Measurements from ENCODE around the gene CCDC66. TPM values are rescaled to one million over a fixed set of nuclear protein-coding genes. Genes with fewer than 3 reads are reported as not detected.
A peak's percentile ranks its signal among the peaks of the same experiment; 100 is the strongest.
"Not testable (repeated sequence)": the region's sequence is repeated elsewhere in the genome, so short reads cannot be mapped to it uniquely, and the experiment has no call there.

The CCDC66 gene
- total and polyA plus RNA-seq, 5 donors from 2014 or later: 21.0 to 74.5 (median 26.6) TPM

GRCh38 chr3:56573501-56573900 lies 16.5 kb downstream of the CCDC66 start:
- peak overlapping the region in 1 of 3 donors; percentile 26 for H3K27ac Mint-ChIP-seq
- Histone ChIP-seq H3K4me1 (ENCODE audit: control insufficient read depth, insufficient read depth, low read length, poor library complexity, severe bottlenecking) (no peaks in the 10 kb centered on the region), H3K4me3 (ENCODE audit: low read depth, low read length) (no peak overlapping the region), H3K9me3 (ENCODE audit: control insufficient read depth in 2 of 2, low read length in 2 of 2) (no peaks in the 10 kb centered on the region), H3K27me3 (ENCODE audit: control insufficient read depth, insufficient read depth, low read length) (no peaks in the 10 kb centered on the region), H3K36me3 (ENCODE audit: control insufficient read depth, insufficient read depth, low read length) (peaks cover 48% of the 10 kb centered on the region), H3K27ac (ENCODE audit: insufficient read depth, low read length, poor library complexity, severe bottlenecking) (no peak overlapping the region)
- H3K4me3 Mint-ChIP-seq: no peak overlapping the region
- no peak for ATAC-seq (ENCODE audit: low read depth in 2 of 2)
- peaks cover 4% of the 10 kb centered on the region for H3K27me3 Mint-ChIP-seq
- peaks cover 0 to 6% (median 0%) of the 10 kb centered on the region in 7 donors for H3K9me3 Mint-ChIP-seq
- DNase-seq: no peak
- H3K36me3 Mint-ChIP-seq: peaks cover 59% of the 10 kb centered on the region
- H3K4me1 Mint-ChIP-seq: peaks cover 14 to 46% (median 25%) of the 10 kb centered on the region in 4 donors

GRCh38 chr3:56581941-56582340 lies 25.0 kb downstream of the CCDC66 start:
- not testable (repeated sequence) for H3K9me3 Mint-ChIP-seq; ATAC-seq (ENCODE audit: low read depth in 2 of 2); H3K27ac ChIP-seq (ENCODE audit: insufficient read depth, low read length, poor library complexity, severe bottlenecking); H3K27me3 Mint-ChIP-seq; H3K4me3 Mint-ChIP-seq; H3K4me1 ChIP-seq (ENCODE audit: control insufficient read depth, insufficient read depth, low read length, poor library complexity, severe bottlenecking); H3K27me3 ChIP-seq (ENCODE audit: control insufficient read depth, insufficient read depth, low read length); DNase-seq; H3K27ac Mint-ChIP-seq; H3K4me3 ChIP-seq (ENCODE audit: low read depth, low read length); H3K9me3 ChIP-seq (ENCODE audit: control insufficient read depth in 2 of 2, low read length in 2 of 2); H3K36me3 ChIP-seq (ENCODE audit: control insufficient read depth, insufficient read depth, low read length)
- Mint-ChIP-seq H3K4me1 (peaks cover 4 to 34% (median 17%) of the 10 kb centered on the region in 4 donors), H3K36me3 (peaks cover 48% of the 10 kb centered on the region)

- not testable (repeated sequence) for DNase-seq; H3K4me3 ChIP-seq (ENCODE audit: low read depth, low read length); H3K4me1 ChIP-seq (ENCODE audit: control insufficient read depth, insufficient read depth, low read length, poor library complexity, severe bottlenecking); H3K27ac ChIP-seq (ENCODE audit: insufficient read depth, low read length, poor library complexity, severe bottlenecking); H3K27ac Mint-ChIP-seq; H3K27me3 ChIP-seq (ENCODE audit: control insufficient read depth, insufficient read depth, low read length); H3K9me3 Mint-ChIP-seq; ATAC-seq (ENCODE audit: low read depth in 2 of 2); H3K9me3 ChIP-seq (ENCODE audit: control insufficient read depth in 2 of 2, low read length in 2 of 2); H3K4me3 Mint-ChIP-seq; H3K36me3 ChIP-seq (ENCODE audit: control insufficient read depth, insufficient read depth, low read length); H3K27me3 Mint-ChIP-seq
- peaks cover 4 to 12% (median 10%) of the 10 kb centered on the region in 4 donors for H3K4me1 Mint-ChIP-seq
- H3K36me3 Mint-ChIP-seq: peaks cover 33% of the 10 kb centered on the region
Observed at GRCh38 chr3:56584275-56584674, 27.3 kb downstream of the CCDC66 start.

- peak overlapping the region; percentile 26 for H3K4me3 ChIP-seq (ENCODE audit: low read depth, low read length)
- Mint-ChIP-seq H3K4me1 (peaks cover 29 to 57% (median 36%) of the 10 kb centered on the region in 4 donors), H3K27me3 (no peaks in the 10 kb centered on the region), H3K4me3 (peak overlapping the region in 3 of 4 donors; percentile 25 to 48 (median 36)), H3K36me3 (peaks cover 24% of the 10 kb centered on the region), H3K9me3 (peaks cover 0 to 4% (median 0%) of the 10 kb centered on the region in 7 donors), H3K27ac (peak overlapping the region; percentile 76 to 97 (median 84))
- ATAC-seq (ENCODE audit: low read depth in 2 of 2) (no peak), DNase-seq (no peak)
- peaks cover 4% of the 10 kb centered on the region for H3K36me3 ChIP-seq (ENCODE audit: control insufficient read depth, insufficient read depth, low read length)
- no peaks in the 10 kb centered on the region for H3K27me3 ChIP-seq (ENCODE audit: control insufficient read depth, insufficient read depth, low read length)
- peak overlapping the region; percentile 83 for H3K27ac ChIP-seq (ENCODE audit: insufficient read depth, low read length, poor library complexity, severe bottlenecking)
- H3K4me1 ChIP-seq (ENCODE audit: control insufficient read depth, insufficient read depth, low read length, poor library complexity, severe bottlenecking): peaks cover 41% of the 10 kb centered on the region
- no peaks in the 10 kb centered on the region for H3K9me3 ChIP-seq (ENCODE audit: control insufficient read depth in 2 of 2, low read length in 2 of 2)
Observed at GRCh38 chr3:56590814-56591213, 33.8 kb downstream of the CCDC66 start.

GRCh38 chr3:56591262-56591661 lies 34.3 kb downstream of the CCDC66 start:
- Mint-ChIP-seq H3K27me3 (no peaks in the 10 kb centered on the region), H3K9me3 (peaks cover 0 to 4% (median 0%) of the 10 kb centered on the region in 7 donors), H3K27ac (peak overlapping the region; percentile 76 to 97 (median 84)), H3K4me3 (peak overlapping the region; percentile 32 to 59 (median 42)), H3K36me3 (peaks cover 26% of the 10 kb centered on the region), H3K4me1 (peaks cover 32 to 61% (median 40%) of the 10 kb centered on the region in 4 donors)
- ATAC-seq (ENCODE audit: low read depth in 2 of 2) (no peak), DNase-seq (no peak)
- peak overlapping the region; percentile 27 for H3K4me3 ChIP-seq (ENCODE audit: low read depth, low read length)
- no peaks in the 10 kb centered on the region for H3K9me3 ChIP-seq (ENCODE audit: control insufficient read depth in 2 of 2, low read length in 2 of 2)
- H3K27ac ChIP-seq (ENCODE audit: insufficient read depth, low read length, poor library complexity, severe bottlenecking): peak overlapping the region; percentile 83
- H3K36me3 ChIP-seq (ENCODE audit: control insufficient read depth, insufficient read depth, low read length): peaks cover 4% of the 10 kb centered on the region
- peaks cover 46% of the 10 kb centered on the region for H3K4me1 ChIP-seq (ENCODE audit: control insufficient read depth, insufficient read depth, low read length, poor library complexity, severe bottlenecking)
- H3K27me3 ChIP-seq (ENCODE audit: control insufficient read depth, insufficient read depth, low read length): no peaks in the 10 kb centered on the region

GRCh38 chr3:56593455-56594158 lies 36.6 kb downstream of the CCDC66 start:
- Mint-ChIP-seq H3K4me3 (peak overlapping the region; percentile 79 to 87 (median 84)), H3K27ac (peak overlapping the region; percentile 93 to 97 (median 94)), H3K27me3 (no peaks in the 10 kb centered on the region), H3K4me1 (peaks cover 44 to 80% (median 54%) of the 10 kb centered on the region in 4 donors), H3K36me3 (peaks cover 36% of the 10 kb centered on the region), H3K9me3 (peaks cover 0 to 4% (median 0%) of the 10 kb centered on the region in 7 donors)
- H3K4me1 ChIP-seq (ENCODE audit: control insufficient read depth, insufficient read depth, low read length, poor library complexity, severe bottlenecking): peaks cover 51% of the 10 kb centered on the region
- H3K36me3 ChIP-seq (ENCODE audit: control insufficient read depth, insufficient read depth, low read length): peaks cover 4% of the 10 kb centered on the region
- peak; percentile 44 to 93 (median 83) for DNase-seq
- peak overlapping the region; percentile 94 for H3K4me3 ChIP-seq (ENCODE audit: low read depth, low read length)
- H3K27ac ChIP-seq (ENCODE audit: insufficient read depth, low read length, poor library complexity, severe bottlenecking): peak overlapping the region; percentile 83
- no peaks in the 10 kb centered on the region for H3K9me3 ChIP-seq (ENCODE audit: control insufficient read depth in 2 of 2, low read length in 2 of 2)
- ATAC-seq (ENCODE audit: low read depth in 2 of 2): peak; percentile 100
- no peaks in the 10 kb centered on the region for H3K27me3 ChIP-seq (ENCODE audit: control insufficient read depth, insufficient read depth, low read length)

- DNase-seq (peak in 1 of 3 donors; percentile 37), ATAC-seq (ENCODE audit: low read depth in 2 of 2) (no peak)
- H3K9me3 ChIP-seq (ENCODE audit: control insufficient read depth in 2 of 2, low read length in 2 of 2): no peaks in the 10 kb centered on the region
- H3K4me3 Mint-ChIP-seq: peak overlapping the region; percentile 74 to 81 (median 79)
- H3K4me3 ChIP-seq (ENCODE audit: low read depth, low read length): peak overlapping the region; percentile 84
- H3K4me1 ChIP-seq (ENCODE audit: control insufficient read depth, insufficient read depth, low read length, poor library complexity, severe bottlenecking): peaks cover 60% of the 10 kb centered on the region
- peaks cover 2% of the 10 kb centered on the region for H3K36me3 ChIP-seq (ENCODE audit: control insufficient read depth, insufficient read depth, low read length)
- H3K27ac ChIP-seq (ENCODE audit: insufficient read depth, low read length, poor library complexity, severe bottlenecking): peak overlapping the region; percentile 83
- peak overlapping the region; percentile 77 to 91 (median 90) for H3K27ac Mint-ChIP-seq
- no peaks in the 10 kb centered on the region for H3K27me3 ChIP-seq (ENCODE audit: control insufficient read depth, insufficient read depth, low read length)
- no peaks in the 10 kb centered on the region for H3K27me3 Mint-ChIP-seq
- peaks cover 54% of the 10 kb centered on the region for H3K36me3 Mint-ChIP-seq
- H3K9me3 Mint-ChIP-seq: peaks cover 0 to 12% (median 2%) of the 10 kb centered on the region in 7 donors
- peaks cover 48 to 91% (median 62%) of the 10 kb centered on the region in 4 donors for H3K4me1 Mint-ChIP-seq
Observed at GRCh38 chr3:56595975-56596840, 39.2 kb downstream of the CCDC66 start.
